ENCODE measurements around the gene ELFN2.

Gene ELFN2, protein sequence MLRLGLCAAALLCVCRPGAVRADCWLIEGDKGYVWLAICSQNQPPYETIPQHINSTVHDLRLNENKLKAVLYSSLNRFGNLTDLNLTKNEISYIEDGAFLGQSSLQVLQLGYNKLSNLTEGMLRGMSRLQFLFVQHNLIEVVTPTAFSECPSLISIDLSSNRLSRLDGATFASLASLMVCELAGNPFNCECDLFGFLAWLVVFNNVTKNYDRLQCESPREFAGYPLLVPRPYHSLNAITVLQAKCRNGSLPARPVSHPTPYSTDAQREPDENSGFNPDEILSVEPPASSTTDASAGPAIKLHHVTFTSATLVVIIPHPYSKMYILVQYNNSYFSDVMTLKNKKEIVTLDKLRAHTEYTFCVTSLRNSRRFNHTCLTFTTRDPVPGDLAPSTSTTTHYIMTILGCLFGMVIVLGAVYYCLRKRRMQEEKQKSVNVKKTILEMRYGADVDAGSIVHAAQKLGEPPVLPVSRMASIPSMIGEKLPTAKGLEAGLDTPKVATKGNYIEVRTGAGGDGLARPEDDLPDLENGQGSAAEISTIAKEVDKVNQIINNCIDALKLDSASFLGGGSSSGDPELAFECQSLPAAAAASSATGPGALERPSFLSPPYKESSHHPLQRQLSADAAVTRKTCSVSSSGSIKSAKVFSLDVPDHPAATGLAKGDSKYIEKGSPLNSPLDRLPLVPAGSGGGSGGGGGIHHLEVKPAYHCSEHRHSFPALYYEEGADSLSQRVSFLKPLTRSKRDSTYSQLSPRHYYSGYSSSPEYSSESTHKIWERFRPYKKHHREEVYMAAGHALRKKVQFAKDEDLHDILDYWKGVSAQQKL

DNA sequence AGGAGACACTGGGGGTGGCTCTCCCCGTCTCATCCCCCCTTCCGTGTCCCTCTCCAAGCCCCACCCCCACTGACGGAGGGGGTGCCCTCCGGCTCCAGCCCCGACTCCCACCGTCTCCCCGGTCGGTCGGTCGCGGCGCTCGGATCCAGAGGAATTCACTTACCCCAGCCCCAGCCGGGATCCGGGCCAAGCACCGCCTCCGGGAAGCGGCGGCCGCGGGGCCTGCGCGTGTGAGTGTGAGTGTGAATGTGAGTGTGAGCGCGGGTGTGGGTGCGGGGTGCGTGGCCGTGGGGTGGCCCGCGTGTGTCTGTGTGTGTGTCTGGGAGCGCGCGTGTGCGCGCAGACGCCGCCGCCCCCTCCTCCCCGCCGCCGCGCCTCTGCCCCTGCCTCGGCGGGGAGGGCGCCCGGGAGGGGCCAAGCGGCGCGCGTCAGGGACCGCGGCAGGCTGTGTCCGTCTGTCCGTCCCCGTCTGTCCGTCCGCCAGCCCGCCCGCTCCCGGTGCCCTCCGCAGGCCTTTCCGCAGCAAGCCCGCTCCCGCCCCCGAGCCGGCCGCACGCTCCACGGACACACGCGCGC is at the start of gene ELFN2:
ELFN2 (minus strand) TSS at position 345 of the 576 bp plus-strand sequence. CDS start 51,945 bp downstream, outside the sequence.
- TF ChIP-seq CREB1 (IDR thresholded peaks at IDR 0.05; ENCODE audit: low read depth) = no peak
- TF ChIP-seq NFIC (IDR thresholded peaks at IDR 0.05) = peak; percentile 52; the same call in 1 of the 2 replicates
- peak; percentile 96 for TF ChIP-seq ZBTB7A (IDR thresholded peaks at IDR 0.05; ENCODE audit: low read depth)

DNA sequence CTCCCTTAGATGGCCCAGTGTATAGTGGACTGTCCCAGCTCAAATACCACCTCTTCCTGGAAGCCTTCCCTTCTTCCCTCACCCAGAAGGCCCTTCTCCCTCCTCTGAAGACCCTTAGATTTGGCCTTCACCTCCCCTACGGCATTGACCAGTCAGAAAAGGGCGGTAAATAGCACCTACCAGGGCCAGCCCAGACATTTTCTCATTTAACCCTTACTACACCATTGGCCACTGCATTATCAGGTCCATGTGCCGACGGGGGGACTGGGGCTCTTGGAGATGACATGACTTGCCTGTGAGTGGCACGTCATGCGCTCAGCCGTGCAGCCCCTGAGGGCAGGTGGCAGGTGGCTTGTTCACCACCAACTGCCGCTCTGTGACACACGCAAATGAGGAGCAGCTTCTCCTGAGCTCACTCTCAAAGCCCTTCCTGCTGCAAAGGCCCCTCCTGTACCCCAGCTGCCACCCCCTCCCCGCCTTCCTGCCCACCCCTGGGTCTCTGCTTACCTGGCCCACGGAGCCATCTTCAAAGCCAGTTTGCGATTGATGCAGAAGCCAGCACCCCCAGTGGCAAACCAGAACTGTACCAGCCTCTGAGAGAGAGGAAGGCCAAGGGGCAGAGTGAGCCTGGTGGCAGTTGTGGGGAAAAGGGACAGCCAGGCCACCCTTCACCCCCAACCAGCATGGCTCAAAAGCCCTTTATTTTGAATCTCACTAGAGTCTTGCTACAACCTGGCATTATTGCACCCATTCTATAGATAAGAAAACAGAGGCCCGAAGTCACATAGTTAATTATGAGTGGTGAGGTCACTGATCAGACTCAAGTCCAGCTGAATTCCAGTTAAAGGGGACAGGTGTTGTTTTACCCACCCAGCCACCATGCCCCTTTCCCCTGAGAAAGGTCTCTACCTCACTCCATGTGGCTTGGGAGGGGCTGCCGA is 49.4 kb upstream of the ELFN2 start:
- TF ChIP-seq EGR1 (IDR thresholded peaks at IDR 0.05) (no peak), TCF12 (IDR thresholded peaks at IDR 0.05; ENCODE audit: low read depth) (no peak), ZBTB7A (IDR thresholded peaks at IDR 0.05; ENCODE audit: low read depth) (no peak), TEAD4 (IDR thresholded peaks at IDR 0.05) (no peak), NFIC (IDR thresholded peaks at IDR 0.05) (no peak), CEBPB (IDR thresholded peaks at IDR 0.05) (no peak), FOXM1 (IDR thresholded peaks at IDR 0.05; ENCODE audit: borderline replicate concordance, low read depth) (no peak), TAF1 (IDR thresholded peaks at IDR 0.05; ENCODE audit: low read depth) (no peak)
- TF ChIP-seq, protein P1, sequence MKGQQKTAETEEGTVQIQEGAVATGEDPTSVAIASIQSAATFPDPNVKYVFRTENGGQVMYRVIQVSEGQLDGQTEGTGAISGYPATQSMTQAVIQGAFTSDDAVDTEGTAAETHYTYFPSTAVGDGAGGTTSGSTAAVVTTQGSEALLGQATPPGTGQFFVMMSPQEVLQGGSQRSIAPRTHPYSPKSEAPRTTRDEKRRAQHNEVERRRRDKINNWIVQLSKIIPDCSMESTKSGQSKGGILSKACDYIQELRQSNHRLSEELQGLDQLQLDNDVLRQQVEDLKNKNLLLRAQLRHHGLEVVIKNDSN (IDR thresholded peaks at IDR 0.05) = no peak
- TF ChIP-seq, protein P2, sequence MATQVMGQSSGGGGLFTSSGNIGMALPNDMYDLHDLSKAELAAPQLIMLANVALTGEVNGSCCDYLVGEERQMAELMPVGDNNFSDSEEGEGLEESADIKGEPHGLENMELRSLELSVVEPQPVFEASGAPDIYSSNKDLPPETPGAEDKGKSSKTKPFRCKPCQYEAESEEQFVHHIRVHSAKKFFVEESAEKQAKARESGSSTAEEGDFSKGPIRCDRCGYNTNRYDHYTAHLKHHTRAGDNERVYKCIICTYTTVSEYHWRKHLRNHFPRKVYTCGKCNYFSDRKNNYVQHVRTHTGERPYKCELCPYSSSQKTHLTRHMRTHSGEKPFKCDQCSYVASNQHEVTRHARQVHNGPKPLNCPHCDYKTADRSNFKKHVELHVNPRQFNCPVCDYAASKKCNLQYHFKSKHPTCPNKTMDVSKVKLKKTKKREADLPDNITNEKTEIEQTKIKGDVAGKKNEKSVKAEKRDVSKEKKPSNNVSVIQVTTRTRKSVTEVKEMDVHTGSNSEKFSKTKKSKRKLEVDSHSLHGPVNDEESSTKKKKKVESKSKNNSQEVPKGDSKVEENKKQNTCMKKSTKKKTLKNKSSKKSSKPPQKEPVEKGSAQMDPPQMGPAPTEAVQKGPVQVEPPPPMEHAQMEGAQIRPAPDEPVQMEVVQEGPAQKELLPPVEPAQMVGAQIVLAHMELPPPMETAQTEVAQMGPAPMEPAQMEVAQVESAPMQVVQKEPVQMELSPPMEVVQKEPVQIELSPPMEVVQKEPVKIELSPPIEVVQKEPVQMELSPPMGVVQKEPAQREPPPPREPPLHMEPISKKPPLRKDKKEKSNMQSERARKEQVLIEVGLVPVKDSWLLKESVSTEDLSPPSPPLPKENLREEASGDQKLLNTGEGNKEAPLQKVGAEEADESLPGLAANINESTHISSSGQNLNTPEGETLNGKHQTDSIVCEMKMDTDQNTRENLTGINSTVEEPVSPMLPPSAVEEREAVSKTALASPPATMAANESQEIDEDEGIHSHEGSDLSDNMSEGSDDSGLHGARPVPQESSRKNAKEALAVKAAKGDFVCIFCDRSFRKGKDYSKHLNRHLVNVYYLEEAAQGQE (IDR thresholded peaks at IDR 0.05; ENCODE audit: low read depth) = no peak
- TF ChIP-seq, protein P3, sequence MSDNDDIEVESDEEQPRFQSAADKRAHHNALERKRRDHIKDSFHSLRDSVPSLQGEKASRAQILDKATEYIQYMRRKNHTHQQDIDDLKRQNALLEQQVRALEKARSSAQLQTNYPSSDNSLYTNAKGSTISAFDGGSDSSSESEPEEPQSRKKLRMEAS (IDR thresholded peaks at IDR 0.05) = no peak

DNA sequence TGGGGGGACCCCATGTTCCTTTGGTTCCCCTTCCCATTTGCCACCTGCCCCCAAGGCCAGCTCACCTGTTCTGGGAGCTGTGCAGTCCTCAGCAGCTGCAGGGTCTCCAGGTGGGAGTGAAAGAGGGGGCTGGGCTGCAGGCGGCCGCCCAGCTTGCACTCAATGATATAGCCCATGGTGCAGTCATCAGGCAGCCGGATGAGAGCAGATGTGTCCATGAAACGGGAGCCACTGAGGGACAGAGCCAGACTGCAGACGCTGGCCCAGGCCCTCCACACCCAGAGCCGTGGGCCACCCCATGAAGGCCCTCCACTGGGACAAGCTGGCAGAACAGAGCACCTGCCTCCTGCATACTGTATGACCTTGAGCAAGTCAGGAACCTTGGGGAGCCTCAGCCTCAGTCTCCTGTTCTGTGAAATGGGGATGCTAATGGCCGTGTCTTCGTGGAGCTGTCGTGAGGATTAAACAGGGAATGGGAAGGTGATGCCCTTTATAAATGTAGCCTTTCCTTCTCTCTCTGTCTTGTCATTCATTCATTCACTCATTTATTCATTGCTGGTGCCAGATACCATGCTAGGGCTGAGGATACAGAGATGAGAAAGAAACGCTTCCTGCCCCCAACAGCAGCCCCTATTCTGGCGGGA is 47.3 kb upstream of the ELFN2 start:
- TF ChIP-seq, protein P2 (IDR thresholded peaks at IDR 0.05; ENCODE audit: low read depth) = no peak
- TF ChIP-seq CEBPB (IDR thresholded peaks at IDR 0.05) (no peak), RAD21 (IDR thresholded peaks at IDR 0.05; ENCODE audit: low read depth) (no peak)

DNA sequence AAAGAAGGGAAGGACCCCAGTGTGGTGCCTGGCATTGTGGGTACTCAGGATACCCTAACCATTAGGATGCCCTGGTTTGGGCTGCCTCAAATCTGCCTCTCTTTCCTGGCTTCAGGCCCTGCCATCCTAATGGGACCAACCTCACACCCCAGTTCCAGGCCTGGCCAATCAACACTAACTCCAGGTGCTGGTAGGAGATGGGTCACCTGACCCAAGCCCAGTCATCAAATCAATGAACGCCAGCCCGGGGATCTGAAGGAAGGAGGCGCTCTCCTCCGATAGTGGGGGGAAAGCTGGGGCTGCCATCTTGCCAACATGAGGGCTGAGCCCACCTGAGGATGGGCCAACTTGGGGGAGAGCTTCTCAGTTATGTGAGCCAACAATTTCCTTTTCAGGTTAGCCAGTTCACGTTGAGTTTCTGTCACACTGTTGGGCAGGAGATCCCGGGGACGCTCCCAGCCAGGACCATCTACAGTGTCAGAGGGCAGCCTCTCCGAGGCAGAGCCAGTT is 46.2 kb upstream of the ELFN2 start:
- no peak for TF ChIP-seq ZBTB7A (IDR thresholded peaks at IDR 0.05; ENCODE audit: low read depth)
- TF ChIP-seq, protein P1 (IDR thresholded peaks at IDR 0.05) = 0 out of 2 replicates have a peak, but pooled peaks have one; percentile 10

DNA sequence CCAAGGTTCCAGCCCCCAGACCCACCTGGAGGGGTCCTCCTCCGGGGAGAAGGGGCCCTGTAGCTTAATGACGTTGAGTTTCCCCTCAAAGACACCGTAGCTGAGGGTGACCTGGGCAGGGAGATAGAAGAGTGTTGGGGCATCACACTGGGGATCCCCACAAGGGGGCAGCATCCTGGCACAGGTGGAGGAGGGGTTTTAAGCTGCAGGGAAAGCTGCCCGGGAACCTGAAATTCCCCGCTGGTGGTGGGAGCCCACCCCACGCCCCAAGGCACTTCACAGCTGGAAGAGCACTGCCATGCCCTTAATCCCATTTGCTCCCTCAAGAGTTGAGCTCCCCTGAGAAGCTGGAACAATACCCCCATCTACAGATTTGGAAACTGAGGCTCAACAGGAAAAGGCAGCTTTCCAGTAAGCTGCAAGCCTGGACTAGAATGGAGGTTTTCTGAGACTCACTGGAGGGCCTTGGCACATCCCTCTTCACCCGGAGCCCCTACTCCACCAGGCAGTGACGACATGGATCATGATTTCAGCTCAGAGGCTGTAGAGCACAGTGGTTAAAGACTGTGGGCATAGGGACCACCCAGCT is 45.2 kb upstream of the ELFN2 start:
- TF ChIP-seq YY1 (IDR thresholded peaks at IDR 0.05; ENCODE audit: low read depth) (no peak), ZBTB7A (IDR thresholded peaks at IDR 0.05; ENCODE audit: low read depth) (0 out of 2 replicates have a peak, but pooled peaks have one; percentile 34), RAD21 (IDR thresholded peaks at IDR 0.05; ENCODE audit: low read depth) (peak; percentile 68)
- TF ChIP-seq, protein P3 (IDR thresholded peaks at IDR 0.05) = no peak

Data from Ishikawa (cell line).